ENCODE results near the gene BTF3L4. TPM values are rescaled to one million over a fixed set of nuclear protein-coding genes. Genes with fewer than 3 reads are reported as not detected.

Gene BTF3L4
- total RNA-seq, 1 donor from 2014 or later = 74.3 TPM

- peak overlapping the region; percentile 97 for H3K4me3 Mint-ChIP-seq
- peaks cover 40% of the 10 kb centered on the region for H3K4me1 Mint-ChIP-seq
- H3K36me3 Mint-ChIP-seq (ENCODE audit: low read depth) = peaks cover 5% of the 10 kb centered on the region
- H3K9me3 Mint-ChIP-seq = no peaks in the 10 kb centered on the region
- H3K27me3 Mint-ChIP-seq (ENCODE audit: low read depth) = no peaks in the 10 kb centered on the region
- no peak for DNase-seq (ENCODE audit: low read depth, low spot score)
- no peak overlapping the region for H3K27ac Mint-ChIP-seq (ENCODE audit: unreplicated experiment)
- TF ChIP-seq, protein P1, sequence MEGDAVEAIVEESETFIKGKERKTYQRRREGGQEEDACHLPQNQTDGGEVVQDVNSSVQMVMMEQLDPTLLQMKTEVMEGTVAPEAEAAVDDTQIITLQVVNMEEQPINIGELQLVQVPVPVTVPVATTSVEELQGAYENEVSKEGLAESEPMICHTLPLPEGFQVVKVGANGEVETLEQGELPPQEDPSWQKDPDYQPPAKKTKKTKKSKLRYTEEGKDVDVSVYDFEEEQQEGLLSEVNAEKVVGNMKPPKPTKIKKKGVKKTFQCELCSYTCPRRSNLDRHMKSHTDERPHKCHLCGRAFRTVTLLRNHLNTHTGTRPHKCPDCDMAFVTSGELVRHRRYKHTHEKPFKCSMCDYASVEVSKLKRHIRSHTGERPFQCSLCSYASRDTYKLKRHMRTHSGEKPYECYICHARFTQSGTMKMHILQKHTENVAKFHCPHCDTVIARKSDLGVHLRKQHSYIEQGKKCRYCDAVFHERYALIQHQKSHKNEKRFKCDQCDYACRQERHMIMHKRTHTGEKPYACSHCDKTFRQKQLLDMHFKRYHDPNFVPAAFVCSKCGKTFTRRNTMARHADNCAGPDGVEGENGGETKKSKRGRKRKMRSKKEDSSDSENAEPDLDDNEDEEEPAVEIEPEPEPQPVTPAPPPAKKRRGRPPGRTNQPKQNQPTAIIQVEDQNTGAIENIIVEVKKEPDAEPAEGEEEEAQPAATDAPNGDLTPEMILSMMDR (conservative IDR thresholded peaks at IDR 0.05) = no peak
These were observed 1.2 kb downstream of the BTF3L4 start for GRCh38 chr1:52057255-52057654.

- H3K27me3 Mint-ChIP-seq (ENCODE audit: low read depth) = no peaks in the 10 kb centered on the region
- DNase-seq (ENCODE audit: low read depth, low spot score) = no peak
- peaks cover 6% of the 10 kb centered on the region for H3K36me3 Mint-ChIP-seq (ENCODE audit: low read depth)
- H3K4me1 Mint-ChIP-seq = peaks cover 40% of the 10 kb centered on the region
- H3K4me3 Mint-ChIP-seq = peak overlapping the region; percentile 97
- TF ChIP-seq, protein P1 (conservative IDR thresholded peaks at IDR 0.05) = no peak
- H3K9me3 Mint-ChIP-seq = no peaks in the 10 kb centered on the region
- no peak overlapping the region for H3K27ac Mint-ChIP-seq (ENCODE audit: unreplicated experiment)
These were observed 1.9 kb downstream of the BTF3L4 start for GRCh38 chr1:52057876-52058415.

- H3K4me3 Mint-ChIP-seq = peak overlapping the region; percentile 76
- no peaks in the 10 kb centered on the region for H3K27me3 Mint-ChIP-seq (ENCODE audit: low read depth)
- H3K27ac Mint-ChIP-seq (ENCODE audit: unreplicated experiment) = no peak overlapping the region
- H3K9me3 Mint-ChIP-seq = no peaks in the 10 kb centered on the region
- H3K36me3 Mint-ChIP-seq (ENCODE audit: low read depth) = peaks cover 12% of the 10 kb centered on the region
- TF ChIP-seq, protein P1 (conservative IDR thresholded peaks at IDR 0.05) = no peak
- peaks cover 31% of the 10 kb centered on the region for H3K4me1 Mint-ChIP-seq
- DNase-seq (ENCODE audit: low read depth, low spot score) = no peak
These were observed 3.2 kb downstream of the BTF3L4 start for GRCh38 chr1:52059321-52059720.

DNA sequence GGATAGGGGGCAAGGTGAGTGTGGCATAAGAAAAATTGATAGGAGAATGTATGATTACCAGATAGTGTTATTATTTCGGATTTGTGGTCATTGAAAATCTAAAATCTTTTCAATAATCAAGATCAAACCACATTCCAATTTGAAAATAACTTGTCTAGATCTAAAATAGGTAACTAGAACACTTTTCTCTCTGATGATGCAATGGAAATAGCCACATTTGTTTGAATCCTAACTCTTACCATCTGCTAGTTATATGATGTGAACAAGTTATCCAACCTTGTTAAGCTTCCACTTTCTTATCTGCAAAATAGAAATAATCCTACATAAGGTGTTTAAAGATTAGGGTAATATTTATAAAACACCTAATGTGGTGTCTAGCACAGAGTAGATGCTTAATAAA is 3.8 kb downstream of the BTF3L4 start:
- H3K4me1 Mint-ChIP-seq = peaks cover 26% of the 10 kb centered on the region
- H3K36me3 Mint-ChIP-seq (ENCODE audit: low read depth) = peaks cover 12% of the 10 kb centered on the region
- DNase-seq (ENCODE audit: low read depth, low spot score) = no peak
- no peak overlapping the region for H3K4me3 Mint-ChIP-seq
- H3K9me3 Mint-ChIP-seq = no peaks in the 10 kb centered on the region
- H3K27ac Mint-ChIP-seq (ENCODE audit: unreplicated experiment) = no peak overlapping the region
- no peaks in the 10 kb centered on the region for H3K27me3 Mint-ChIP-seq (ENCODE audit: low read depth)
- TF ChIP-seq, protein P1 (conservative IDR thresholded peaks at IDR 0.05) = no peak

DNA sequence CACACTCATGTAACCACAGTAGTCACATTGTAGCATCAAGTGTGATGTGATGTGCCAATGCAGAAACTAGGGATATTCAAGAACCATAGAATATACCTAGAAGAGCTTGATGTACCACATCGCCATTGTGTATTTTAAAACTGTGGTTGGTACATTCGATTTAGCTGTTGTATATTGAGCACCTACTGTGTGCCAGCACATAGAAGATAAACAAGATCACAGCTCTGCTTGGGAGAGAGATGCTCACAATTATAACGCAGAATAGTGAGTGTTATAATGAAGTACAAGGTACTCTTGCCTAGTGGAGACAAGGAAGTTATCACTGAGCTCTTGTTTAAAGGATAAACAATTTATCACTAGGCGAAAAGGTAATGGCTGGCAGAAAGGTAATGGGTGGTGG is 4.7 kb downstream of the BTF3L4 start:
- Mint-ChIP-seq H3K27ac (ENCODE audit: unreplicated experiment) (no peak overlapping the region), H3K4me3 (no peak overlapping the region), H3K9me3 (no peaks in the 10 kb centered on the region), H3K4me1 (peaks cover 25% of the 10 kb centered on the region), H3K27me3 (ENCODE audit: low read depth) (no peaks in the 10 kb centered on the region), H3K36me3 (ENCODE audit: low read depth) (peaks cover 12% of the 10 kb centered on the region)
- DNase-seq (ENCODE audit: low read depth, low spot score) = no peak
- TF ChIP-seq, protein P1 (conservative IDR thresholded peaks at IDR 0.05) = no peak

Measured in neural crest cell (in vitro differentiated cells).